ENCODE data around the gene PITX2.

DNA sequence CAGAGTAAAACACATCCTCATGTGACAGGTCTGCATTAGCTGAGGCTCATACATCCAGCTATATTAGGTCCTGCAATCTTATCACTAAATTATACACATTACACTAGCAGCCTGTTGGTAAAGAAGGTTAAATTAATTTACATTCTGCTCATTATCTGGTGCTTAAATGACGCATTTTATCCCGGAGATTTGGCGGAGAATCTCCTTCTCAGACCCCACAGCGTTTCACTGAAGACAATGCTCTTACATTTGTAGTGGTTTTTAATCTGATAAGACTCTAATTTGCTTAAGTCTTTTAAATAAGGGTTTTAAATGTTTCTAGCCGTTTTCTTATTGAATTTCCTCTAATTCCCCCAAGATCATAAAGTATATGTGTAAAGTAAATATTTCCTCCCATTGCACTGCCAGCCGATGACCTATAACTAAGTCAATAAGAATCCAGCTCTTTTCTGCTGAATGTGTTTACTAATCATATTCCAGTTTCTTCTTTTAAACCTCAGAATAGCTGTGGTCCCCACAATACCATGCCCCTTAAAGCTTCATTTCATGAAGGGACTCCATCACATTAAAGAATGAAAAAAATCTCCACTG is 2.1 kb upstream of the PITX2 start:
- TF ChIP-seq POLR2AphosphoS5 (IDR thresholded peaks at IDR 0.05), result no peak
- TF ChIP-seq, protein P1, sequence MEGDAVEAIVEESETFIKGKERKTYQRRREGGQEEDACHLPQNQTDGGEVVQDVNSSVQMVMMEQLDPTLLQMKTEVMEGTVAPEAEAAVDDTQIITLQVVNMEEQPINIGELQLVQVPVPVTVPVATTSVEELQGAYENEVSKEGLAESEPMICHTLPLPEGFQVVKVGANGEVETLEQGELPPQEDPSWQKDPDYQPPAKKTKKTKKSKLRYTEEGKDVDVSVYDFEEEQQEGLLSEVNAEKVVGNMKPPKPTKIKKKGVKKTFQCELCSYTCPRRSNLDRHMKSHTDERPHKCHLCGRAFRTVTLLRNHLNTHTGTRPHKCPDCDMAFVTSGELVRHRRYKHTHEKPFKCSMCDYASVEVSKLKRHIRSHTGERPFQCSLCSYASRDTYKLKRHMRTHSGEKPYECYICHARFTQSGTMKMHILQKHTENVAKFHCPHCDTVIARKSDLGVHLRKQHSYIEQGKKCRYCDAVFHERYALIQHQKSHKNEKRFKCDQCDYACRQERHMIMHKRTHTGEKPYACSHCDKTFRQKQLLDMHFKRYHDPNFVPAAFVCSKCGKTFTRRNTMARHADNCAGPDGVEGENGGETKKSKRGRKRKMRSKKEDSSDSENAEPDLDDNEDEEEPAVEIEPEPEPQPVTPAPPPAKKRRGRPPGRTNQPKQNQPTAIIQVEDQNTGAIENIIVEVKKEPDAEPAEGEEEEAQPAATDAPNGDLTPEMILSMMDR (IDR thresholded peaks at IDR 0.05), result no peak
